IPS-15b (cell line): ENCODE measurements around the gene PTAFR.

Experiments
- H3K27me3 ChIP-seq: one replicate; pipeline ENCODE4 v1.6.1; 2013; ENCODE audit warnings: low read length; ENCODE audit not compliant: control insufficient read depth, insufficient read depth
- H3K36me3 ChIP-seq: one replicate; pipeline ENCODE4 v1.6.1; 2013; ENCODE audit warnings: low read length; ENCODE audit not compliant: control insufficient read depth, insufficient read depth
- H3K4me1 ChIP-seq: one replicate; pipeline ENCODE4 v1.6.1; 2013; ENCODE audit warnings: mild to moderate bottlenecking, low read length; ENCODE audit not compliant: control insufficient read depth, insufficient read depth
- H3K4me3 ChIP-seq: one replicate; pipeline ENCODE4 v1.5.1; 2013; ENCODE audit warnings: low read depth, low read length
- H3K9ac ChIP-seq: one replicate; pipeline ENCODE4 v1.6.1; 2013; ENCODE audit warnings: low read depth, mild to moderate bottlenecking, low read length
- H3K9me3 ChIP-seq: one replicate; pipeline ENCODE4 v1.6.1; 2013; ENCODE audit warnings: mild to moderate bottlenecking, low read length; ENCODE audit not compliant: control insufficient read depth, insufficient read depth

Gene PTAFR

GRCh38 chr1:28123461-28123961 lies 53.0 kb downstream of the PTAFR start:
- Histone ChIP-seq H3K27me3 (no peaks in the 10 kb centered on the region), H3K36me3 (no peaks in the 10 kb centered on the region), H3K4me3 (no peak overlapping the region), H3K4me1 (no peaks in the 10 kb centered on the region), H3K9me3 (no peaks in the 10 kb centered on the region), H3K9ac (no peak overlapping the region)

GRCh38 chr1:28122183-28122582 lies 54.3 kb downstream of the PTAFR start:
- peaks cover 2% of the 10 kb centered on the region for H3K36me3 ChIP-seq

GRCh38 chr1:28119556-28119955 lies 56.9 kb downstream of the PTAFR start:
- no peaks in the 10 kb centered on the region for H3K4me1 ChIP-seq
- H3K4me3 ChIP-seq, result no peak overlapping the region
- no peaks in the 10 kb centered on the region for H3K9me3 ChIP-seq

More at GRCh38 chr1:28122183-28122582, 54.3 kb downstream of the PTAFR start:
- H3K9ac ChIP-seq, result no peak overlapping the region
- H3K4me1 ChIP-seq, result no peaks in the 10 kb centered on the region
- H3K27me3 ChIP-seq, result no peaks in the 10 kb centered on the region
- no peaks in the 10 kb centered on the region for H3K9me3 ChIP-seq
- H3K4me3 ChIP-seq, result no peak overlapping the region

GRCh38 chr1:28118640-28119307 lies 57.7 kb downstream of the PTAFR start:
- Histone ChIP-seq H3K4me3 (no peak overlapping the region), H3K4me1 (no peaks in the 10 kb centered on the region), H3K9me3 (no peaks in the 10 kb centered on the region), H3K9ac (no peak overlapping the region), H3K27me3 (no peaks in the 10 kb centered on the region), H3K36me3 (peaks cover 2% of the 10 kb centered on the region)

More at GRCh38 chr1:28119556-28119955, 56.9 kb downstream of the PTAFR start:
- no peak overlapping the region for H3K9ac ChIP-seq
- peaks cover 2% of the 10 kb centered on the region for H3K36me3 ChIP-seq
- no peaks in the 10 kb centered on the region for H3K27me3 ChIP-seq

- H3K4me3 ChIP-seq, result no peak overlapping the region
- no peak overlapping the region for H3K9ac ChIP-seq
- no peaks in the 10 kb centered on the region for H3K9me3 ChIP-seq
- no peaks in the 10 kb centered on the region for H3K4me1 ChIP-seq
- H3K27me3 ChIP-seq, result no peaks in the 10 kb centered on the region
- H3K36me3 ChIP-seq, result peaks cover 2% of the 10 kb centered on the region
Measured at GRCh38 chr1:28115267-28115666, 61.2 kb downstream of the PTAFR start.

- Histone ChIP-seq H3K4me3 (no peak overlapping the region), H3K36me3 (peaks cover 2% of the 10 kb centered on the region), H3K27me3 (no peaks in the 10 kb centered on the region), H3K9me3 (no peaks in the 10 kb centered on the region), H3K4me1 (no peaks in the 10 kb centered on the region), H3K9ac (no peak overlapping the region)
Measured at GRCh38 chr1:28114844-28115243, 61.6 kb downstream of the PTAFR start.

GRCh38 chr1:28113242-28113572 lies 63.3 kb downstream of the PTAFR start:
- no peak overlapping the region for H3K9ac ChIP-seq
- peaks cover 2% of the 10 kb centered on the region for H3K36me3 ChIP-seq
- H3K27me3 ChIP-seq, result no peaks in the 10 kb centered on the region
- no peaks in the 10 kb centered on the region for H3K9me3 ChIP-seq
- H3K4me3 ChIP-seq, result no peak overlapping the region
- H3K4me1 ChIP-seq, result no peaks in the 10 kb centered on the region

GRCh38 chr1:28112388-28113241 lies 63.9 kb downstream of the PTAFR start:
- Histone ChIP-seq H3K27me3 (no peaks in the 10 kb centered on the region), H3K4me1 (no peaks in the 10 kb centered on the region), H3K4me3 (no peak overlapping the region), H3K9ac (no peak overlapping the region), H3K36me3 (peaks cover 2% of the 10 kb centered on the region), H3K9me3 (no peaks in the 10 kb centered on the region)

- no peak overlapping the region for H3K4me3 ChIP-seq
- no peak overlapping the region for H3K9ac ChIP-seq
- no peaks in the 10 kb centered on the region for H3K4me1 ChIP-seq
- no peaks in the 10 kb centered on the region for H3K9me3 ChIP-seq
- H3K27me3 ChIP-seq, result no peaks in the 10 kb centered on the region
- no peaks in the 10 kb centered on the region for H3K36me3 ChIP-seq
Measured at GRCh38 chr1:28111157-28111556, 65.3 kb downstream of the PTAFR start.

- Histone ChIP-seq H3K4me3 (no peak overlapping the region), H3K36me3 (no peaks in the 10 kb centered on the region), H3K27me3 (no peaks in the 10 kb centered on the region), H3K9ac (no peak overlapping the region), H3K9me3 (no peaks in the 10 kb centered on the region), H3K4me1 (no peaks in the 10 kb centered on the region)
Measured at GRCh38 chr1:28110555-28110954, 65.9 kb downstream of the PTAFR start.

GRCh38 chr1:28109639-28110038 lies 66.9 kb downstream of the PTAFR start:
- no peak overlapping the region for H3K4me3 ChIP-seq
- H3K27me3 ChIP-seq, result no peaks in the 10 kb centered on the region

GRCh38 chr1:28108001-28108400 lies 68.5 kb downstream of the PTAFR start:
- no peaks in the 10 kb centered on the region for H3K27me3 ChIP-seq
- H3K9ac ChIP-seq, result no peak overlapping the region
- H3K36me3 ChIP-seq, result no peaks in the 10 kb centered on the region
- no peaks in the 10 kb centered on the region for H3K9me3 ChIP-seq
- H3K4me1 ChIP-seq, result peaks cover 3% of the 10 kb centered on the region
- no peak overlapping the region for H3K4me3 ChIP-seq

More at GRCh38 chr1:28109639-28110038, 66.9 kb downstream of the PTAFR start:
- H3K9me3 ChIP-seq, result no peaks in the 10 kb centered on the region
- no peaks in the 10 kb centered on the region for H3K36me3 ChIP-seq
- peaks cover under 1% of the 10 kb centered on the region for H3K4me1 ChIP-seq
- no peak overlapping the region for H3K9ac ChIP-seq
